Naive thymus-derived CD4-positive, alpha-beta T cell (primary cell): Measurements from ENCODE around the gene TYR. TPM values are rescaled to one million over a fixed set of nuclear protein-coding genes. Genes with fewer than 3 reads are reported as not detected.

Source experiments
- ATAC-seq: fragments of 150-1000 bp; cut with Tn5 transposase; 2 replicates; pipeline ENCODE4 v1.10.0; 2021; ENCODE audit warnings: mild to moderate bottlenecking, moderate library complexity
- CTCF ChIA-PET: fragments of 350-600 bp; sonication (Branson Sonifier 250); formaldehyde crosslinking; loops from one replicate; lab custom pipeline; 2021; ENCODE audit warnings: antibody characterized with exemption; lab: Charles Lee
- POLR2A ChIA-PET: fragments of 350-600 bp; sonication (Branson Sonifier 250); formaldehyde crosslinking; loops from one replicate; lab custom pipeline; 2021; ENCODE audit warnings: antibody characterized with exemption, inconsistent platforms; lab: Charles Lee
- DNase-seq, 9 donors: peaks; one replicate each; pipeline versions ENCODE4 v3.0.0 to v3.0.0-alpha.2; 2020 to 2022; ENCODE audit warnings: mixed read lengths in 1 of 9
- H3K27ac ChIP-seq: one replicate; pipeline ENCODE4 v1.7.0; 2013; ENCODE audit warnings: mild to moderate bottlenecking, low read depth, low read length, moderate library complexity
- H3K27me3 ChIP-seq, 2 donors: one replicate each; pipeline ENCODE4 v1.7.0; 2013; ENCODE audit warnings: low read length in 2 of 2, mild to moderate bottlenecking in 2 of 2, moderate library complexity in 2 of 2; ENCODE audit not compliant: control insufficient read depth in 2 of 2, insufficient read depth in 2 of 2
- H3K36me3 ChIP-seq, 3 experiments: 1 replicate in 2 of 3; 2 replicates in 1 of 3; pipeline ENCODE4 v1.7.0; 2013; ENCODE audit warnings: low read length in 3 of 3, mild to moderate bottlenecking in 3 of 3, moderate library complexity in 1 of 3; ENCODE audit not compliant: insufficient read depth in 3 of 3, control insufficient read depth in 2 of 3
- H3K4me1 ChIP-seq, 2 donors: one replicate each; pipeline ENCODE4 v1.7.0; 2013; ENCODE audit warnings: low read length in 2 of 2, mild to moderate bottlenecking in 2 of 2, moderate library complexity in 1 of 2; ENCODE audit not compliant: control insufficient read depth in 2 of 2, insufficient read depth in 2 of 2
- H3K4me3 ChIP-seq: 2 replicates; pipeline ENCODE4 v1.7.0; 2013; ENCODE audit warnings: mild to moderate bottlenecking, low read length
- H3K9me3 ChIP-seq, 3 experiments: 1 replicate in 2 of 3; 2 replicates in 1 of 3; pipeline ENCODE4 v1.7.0; 2013; ENCODE audit warnings: low read length in 3 of 3; ENCODE audit not compliant: control insufficient read depth in 2 of 3
- H3K27ac Mint-ChIP-seq, 9 donors: one replicate each; pipeline ENCODE4 v1.8.0; 2020 to 2022; ENCODE audit warnings: mixed read lengths in 9 of 9, mild to moderate bottlenecking in 8 of 9, moderate library complexity in 5 of 9, inconsistent platforms in 2 of 9
- H3K27me3 Mint-ChIP-seq, 5 donors: one replicate each; pipeline ENCODE4 v1.8.0; 2021 to 2022; ENCODE audit warnings: mixed read lengths in 5 of 5, mild to moderate bottlenecking in 1 of 5
- H3K36me3 Mint-ChIP-seq, 5 donors: one replicate each; pipeline ENCODE4 v1.8.0; 2020 to 2022; ENCODE audit warnings: mixed read lengths in 5 of 5, mild to moderate bottlenecking in 3 of 5, inconsistent platforms in 1 of 5
- H3K4me1 Mint-ChIP-seq, 7 donors: one replicate each; pipeline ENCODE4 v1.8.0; 2020 to 2022; ENCODE audit warnings: mixed read lengths in 7 of 7, mild to moderate bottlenecking in 3 of 7, inconsistent platforms in 1 of 7
- H3K4me3 Mint-ChIP-seq, 10 donors: one replicate each; pipeline ENCODE4 v1.8.0; 2020 to 2022; ENCODE audit warnings: mild to moderate bottlenecking in 10 of 10, mixed read lengths in 10 of 10, moderate library complexity in 6 of 10, inconsistent platforms in 2 of 10
- H3K9me3 Mint-ChIP-seq, 11 donors: one replicate each; pipeline ENCODE4 v1.8.0; 2020 to 2022; ENCODE audit warnings: mixed read lengths in 11 of 11, mild to moderate bottlenecking in 4 of 11, inconsistent platforms in 1 of 11, moderate library complexity in 1 of 11
- intact Hi-C, 2 donors: fragments of 100-400 bp; cut with micrococcal nuclease; formaldehyde crosslinking; loops; one replicate each; pipeline ENCODE4 v1.15.1; 2023
- polyA plus RNA-seq, 2 donors: library from polyadenylated mRNA; unstranded; fragments of 300-500 nt; fragmentation: Illumina TruSeq; gene quantifications; one replicate each; pipeline ENCODE4 v1.2.3, GENCODE V29; 2021
- total RNA-seq, 6 experiments: library from RNA in 5 of 6; stranded (reverse) in 5 of 6; gene quantifications; 1 replicate in 5 of 6; 2 replicates in 1 of 6; pipeline ENCODE4 v1.2.3 and lab custom pipeline; 2021 to 2026

TYR gene
- total and polyA plus RNA-seq, 7 experiments from 2014 or later = not detected

DNA sequence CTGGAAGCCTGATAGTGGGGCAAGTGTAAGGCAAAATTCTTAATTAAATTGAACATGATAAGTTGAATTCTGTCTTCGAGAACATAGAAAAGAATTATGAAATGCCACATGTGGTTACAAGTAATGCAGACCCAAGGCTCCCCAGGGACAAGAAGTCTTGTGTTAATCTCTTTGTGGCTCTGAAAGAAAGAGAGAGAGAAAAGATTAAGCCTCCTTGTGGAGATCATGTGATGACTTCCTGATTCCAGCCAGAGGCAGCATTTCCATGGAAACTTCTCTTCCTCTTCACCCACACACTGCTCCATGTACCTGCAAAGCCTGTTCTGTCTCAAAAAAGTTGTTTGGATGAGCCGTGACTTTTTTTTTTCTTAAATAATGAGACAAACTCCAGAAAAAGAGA, 1.9 kb upstream of the TYR start:
- Histone ChIP-seq H3K36me3 (no peaks in the 10 kb centered on the region), H3K27me3 (no peaks in the 10 kb centered on the region), H3K27ac (no peak overlapping the region), H3K4me1 (no peaks in the 10 kb centered on the region), H3K9me3 (no peaks in the 10 kb centered on the region), H3K4me3 (no peak overlapping the region)
- ChIA-PET CTCF (no interaction called here), POLR2A (no interaction called here)
- H3K4me1 Mint-ChIP-seq = peaks cover 0 to 3% (median 0%) of the 10 kb centered on the region in 7 donors
- ATAC-seq = no peak
- no peaks in the 10 kb centered on the region for H3K9me3 Mint-ChIP-seq
- H3K27me3 Mint-ChIP-seq = no peaks in the 10 kb centered on the region
- no peak overlapping the region for H3K4me3 Mint-ChIP-seq
- DNase-seq = no peak
- no peak overlapping the region for H3K27ac Mint-ChIP-seq
- H3K36me3 Mint-ChIP-seq = no peaks in the 10 kb centered on the region
- intact Hi-C loops = no loop called here

DNA sequence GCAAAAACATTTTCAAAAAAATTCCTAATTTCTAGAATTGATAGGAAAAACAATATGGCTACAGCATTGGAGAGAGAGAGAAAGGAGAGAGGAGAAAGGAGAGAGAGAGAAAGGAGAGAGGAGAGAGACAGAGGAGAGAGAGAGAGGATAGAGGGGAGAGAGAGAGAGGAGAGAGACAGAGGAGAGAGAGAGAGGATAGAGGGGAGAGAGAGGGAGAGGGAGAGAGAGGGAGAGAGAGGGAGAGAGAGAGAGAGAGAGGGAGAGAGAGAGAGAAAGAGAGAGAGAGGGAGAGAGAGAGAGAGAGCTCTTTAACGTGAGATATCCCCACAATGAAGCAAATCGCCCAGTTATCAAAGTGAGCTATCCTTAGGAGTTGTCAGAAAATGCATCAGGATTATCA, 737 bp upstream of the TYR start:
- ChIA-PET POLR2A (no interaction called here), CTCF (no interaction called here)
- intact Hi-C loops = no loop called here
- Mint-ChIP-seq H3K9me3 (no peaks in the 10 kb centered on the region), H3K4me1 (peaks cover 0 to 7% (median 2%) of the 10 kb centered on the region in 7 donors), H3K4me3 (no peak overlapping the region), H3K36me3 (no peaks in the 10 kb centered on the region), H3K27me3 (no peaks in the 10 kb centered on the region), H3K27ac (no peak overlapping the region)
- Histone ChIP-seq H3K9me3 (no peaks in the 10 kb centered on the region), H3K4me3 (no peak overlapping the region), H3K27ac (no peak overlapping the region), H3K27me3 (no peaks in the 10 kb centered on the region), H3K4me1 (no peaks in the 10 kb centered on the region), H3K36me3 (no peaks in the 10 kb centered on the region)
- ATAC-seq (no peak), DNase-seq (no peak)

DNA sequence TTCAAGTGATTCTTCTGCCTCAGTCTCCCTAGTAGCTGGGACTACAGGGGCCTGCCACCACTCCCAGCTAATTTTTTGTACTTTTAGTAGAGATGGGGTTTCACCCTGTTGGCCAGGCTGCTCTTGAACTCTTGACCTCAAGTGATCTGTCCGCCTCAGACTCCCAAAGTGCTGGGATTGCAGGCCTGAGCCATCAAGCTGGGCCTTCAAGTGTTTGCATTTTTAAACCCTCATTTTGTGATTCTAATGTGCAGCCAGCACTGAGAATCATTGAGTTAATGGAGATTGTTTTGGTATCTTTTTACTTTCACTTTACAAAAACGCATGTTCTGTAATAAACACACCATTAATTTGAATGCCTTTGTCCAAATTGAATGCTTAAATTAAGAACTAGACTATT, 3.4 kb downstream of the TYR start:
- ChIA-PET POLR2A (no interaction called here), CTCF (no interaction called here)
- H3K9me3 ChIP-seq = no peaks in the 10 kb centered on the region
- no peaks in the 10 kb centered on the region for H3K9me3 Mint-ChIP-seq
- no peaks in the 10 kb centered on the region for H3K4me1 ChIP-seq
- no peak overlapping the region for H3K4me3 ChIP-seq
- ATAC-seq (no peak), DNase-seq (no peak)
- H3K27ac ChIP-seq = no peak overlapping the region
- no peak overlapping the region for H3K27ac Mint-ChIP-seq
- peaks cover 0 to 7% (median 2%) of the 10 kb centered on the region in 7 donors for H3K4me1 Mint-ChIP-seq
- H3K27me3 Mint-ChIP-seq = no peaks in the 10 kb centered on the region
- intact Hi-C loops = no loop called here
- H3K27me3 ChIP-seq = no peaks in the 10 kb centered on the region
- H3K36me3 Mint-ChIP-seq = no peaks in the 10 kb centered on the region
- H3K36me3 ChIP-seq = no peaks in the 10 kb centered on the region
- H3K4me3 Mint-ChIP-seq = peak overlapping the region in 1 of 10 donors; percentile 21

DNA sequence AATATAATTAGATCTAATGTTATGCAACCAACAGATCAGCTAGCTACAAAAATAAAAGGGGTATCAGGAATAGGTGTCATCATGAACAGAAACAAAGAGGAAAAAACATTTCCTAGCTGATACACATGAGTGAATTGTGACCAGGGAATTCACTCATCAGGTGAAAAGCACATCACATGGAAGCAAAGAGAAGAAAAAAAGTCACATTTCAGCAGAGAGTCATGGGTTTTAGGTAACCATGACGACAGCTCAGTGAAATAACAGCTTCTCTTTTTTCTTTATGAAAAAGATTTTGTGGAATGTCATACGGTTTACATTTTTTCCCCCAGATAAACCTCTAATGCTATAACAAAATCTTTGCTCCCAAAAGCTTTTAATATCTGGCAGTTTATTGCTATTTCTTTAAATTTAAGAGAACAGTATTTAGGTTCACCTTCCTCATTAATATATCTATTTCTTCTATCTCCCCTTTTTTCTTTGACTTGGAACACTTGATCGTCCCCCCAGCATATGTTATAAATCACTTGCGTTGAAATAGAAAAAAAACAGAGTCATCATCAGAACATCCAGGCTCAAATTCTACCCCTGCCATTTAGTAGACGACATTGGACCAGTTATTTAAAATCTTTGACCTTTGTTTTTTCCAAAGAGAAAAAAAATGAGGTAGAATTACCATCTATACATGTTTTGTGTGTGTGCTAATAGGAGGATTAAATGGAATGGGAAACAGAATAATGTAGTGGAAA, 5.3 kb downstream of the TYR start:
- ATAC-seq (no peak), DNase-seq (no peak)
- no peaks in the 10 kb centered on the region for H3K4me1 ChIP-seq
- no peaks in the 10 kb centered on the region for H3K9me3 Mint-ChIP-seq
- no peaks in the 10 kb centered on the region for H3K27me3 ChIP-seq
- no peaks in the 10 kb centered on the region for H3K9me3 ChIP-seq
- no peak overlapping the region for H3K4me3 ChIP-seq
- ChIA-PET POLR2A (no interaction called here), CTCF (no interaction called here)
- H3K27ac Mint-ChIP-seq = no peak overlapping the region
- H3K4me3 Mint-ChIP-seq = no peak overlapping the region
- H3K27ac ChIP-seq = no peak overlapping the region
- no peaks in the 10 kb centered on the region for H3K27me3 Mint-ChIP-seq
- intact Hi-C loops = no loop called here
- H3K36me3 ChIP-seq = no peaks in the 10 kb centered on the region
- peaks cover 0 to 7% (median 2%) of the 10 kb centered on the region in 7 donors for H3K4me1 Mint-ChIP-seq
- no peaks in the 10 kb centered on the region for H3K36me3 Mint-ChIP-seq

DNA sequence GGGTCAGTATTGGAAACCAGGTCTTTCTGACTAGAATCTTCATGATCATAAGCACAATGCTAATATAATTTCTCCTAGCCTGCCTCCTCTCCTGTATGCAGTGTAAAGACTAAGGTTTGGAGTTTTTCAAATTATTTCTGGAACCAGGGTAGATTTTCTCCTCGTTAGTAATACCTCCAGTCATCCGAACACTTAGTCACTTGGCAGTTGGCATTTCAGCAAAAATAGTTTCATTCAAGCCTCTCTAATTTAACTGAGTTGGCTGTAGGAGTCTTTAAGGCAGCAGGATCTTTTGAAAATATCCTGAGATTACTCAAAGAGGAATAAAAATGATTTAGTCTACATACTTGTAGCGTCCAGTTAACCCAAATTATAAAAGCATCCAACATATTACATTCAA, 6.3 kb downstream of the TYR start:
- intact Hi-C loops = no loop called here
- ChIA-PET CTCF (no interaction called here), POLR2A (no interaction called here)
- no peak overlapping the region for H3K27ac ChIP-seq
- no peaks in the 10 kb centered on the region for H3K27me3 ChIP-seq
- no peaks in the 10 kb centered on the region for H3K9me3 ChIP-seq
- no peaks in the 10 kb centered on the region for H3K36me3 ChIP-seq
- DNase-seq (no peak), ATAC-seq (no peak)
- Mint-ChIP-seq H3K4me1 (peaks cover 0 to 7% (median 2%) of the 10 kb centered on the region in 7 donors), H3K36me3 (no peaks in the 10 kb centered on the region), H3K4me3 (no peak overlapping the region), H3K27ac (no peak overlapping the region), H3K9me3 (no peaks in the 10 kb centered on the region), H3K27me3 (no peaks in the 10 kb centered on the region)
- H3K4me3 ChIP-seq = no peak overlapping the region
- H3K4me1 ChIP-seq = no peaks in the 10 kb centered on the region

DNA sequence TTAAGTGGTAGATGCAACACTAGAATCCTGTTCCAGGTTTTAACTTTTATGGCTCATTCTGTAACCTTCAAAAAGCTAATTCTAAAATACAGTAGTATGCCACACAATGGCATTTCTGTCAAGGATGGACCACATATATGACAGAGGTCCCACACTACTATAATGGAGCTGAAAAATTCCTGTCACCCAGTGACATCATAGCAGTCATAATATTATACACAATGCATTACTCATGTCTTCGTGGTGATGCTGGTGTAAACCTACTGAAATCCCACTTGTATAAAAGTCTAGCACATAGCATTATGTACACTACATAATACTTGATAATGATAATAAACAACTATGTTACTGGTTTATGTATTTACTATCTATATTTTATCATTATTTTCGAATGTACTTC, 12.1 kb downstream of the TYR start:
- ChIA-PET POLR2A (no interaction called here), CTCF (no interaction called here)
- DNase-seq (no peak), ATAC-seq (no peak)
- Histone ChIP-seq H3K27me3 (no peaks in the 10 kb centered on the region), H3K27ac (no peak overlapping the region), H3K4me1 (no peaks in the 10 kb centered on the region), H3K9me3 (no peaks in the 10 kb centered on the region), H3K4me3 (no peak overlapping the region), H3K36me3 (no peaks in the 10 kb centered on the region)
- Mint-ChIP-seq H3K36me3 (no peaks in the 10 kb centered on the region), H3K27me3 (no peaks in the 10 kb centered on the region), H3K4me3 (no peak overlapping the region), H3K4me1 (no peaks in the 10 kb centered on the region), H3K9me3 (no peaks in the 10 kb centered on the region), H3K27ac (no peak overlapping the region)
- intact Hi-C loops = no loop called here

DNA sequence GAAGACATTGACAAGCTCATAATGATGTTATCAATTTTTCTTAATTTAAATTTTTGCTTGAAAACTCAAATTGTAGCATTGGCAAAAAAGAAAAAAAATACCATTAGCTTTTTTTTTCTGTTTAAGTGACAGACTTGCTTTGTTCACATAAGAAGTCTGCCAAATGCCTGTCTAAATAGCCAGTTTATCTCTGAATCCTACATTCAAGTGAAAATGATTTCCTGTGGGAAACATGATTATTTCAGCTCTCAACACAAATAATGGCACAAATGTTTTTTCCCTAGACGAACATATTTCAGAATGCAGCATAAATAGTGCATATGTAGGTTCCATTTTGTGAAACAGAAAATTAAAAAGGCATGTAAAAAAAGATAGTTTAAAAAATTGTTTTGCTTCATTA, 23.5 kb downstream of the TYR start:
- Histone ChIP-seq H3K9me3 (no peaks in the 10 kb centered on the region), H3K4me3 (no peak overlapping the region), H3K36me3 (no peaks in the 10 kb centered on the region), H3K27ac (no peak overlapping the region), H3K27me3 (no peaks in the 10 kb centered on the region), H3K4me1 (no peaks in the 10 kb centered on the region)
- no peaks in the 10 kb centered on the region for H3K4me1 Mint-ChIP-seq
- intact Hi-C loops = no loop called here
- H3K27ac Mint-ChIP-seq = no peak overlapping the region
- no peak overlapping the region for H3K4me3 Mint-ChIP-seq
- no peaks in the 10 kb centered on the region for H3K9me3 Mint-ChIP-seq
- CTCF ChIA-PET = no interaction called here
- no peaks in the 10 kb centered on the region for H3K36me3 Mint-ChIP-seq
- DNase-seq (no peak), ATAC-seq (no peak)
- H3K27me3 Mint-ChIP-seq = peaks cover 0 to 4% (median 0%) of the 10 kb centered on the region in 5 donors
- POLR2A ChIA-PET = interaction anchor here (0.7 kb wide), 1 partner anchor 17 kb away, joined by 3 read pairs; no protein-coding TSS in a partner anchor
